ENCODE data around the gene LRIG2.

DNA sequence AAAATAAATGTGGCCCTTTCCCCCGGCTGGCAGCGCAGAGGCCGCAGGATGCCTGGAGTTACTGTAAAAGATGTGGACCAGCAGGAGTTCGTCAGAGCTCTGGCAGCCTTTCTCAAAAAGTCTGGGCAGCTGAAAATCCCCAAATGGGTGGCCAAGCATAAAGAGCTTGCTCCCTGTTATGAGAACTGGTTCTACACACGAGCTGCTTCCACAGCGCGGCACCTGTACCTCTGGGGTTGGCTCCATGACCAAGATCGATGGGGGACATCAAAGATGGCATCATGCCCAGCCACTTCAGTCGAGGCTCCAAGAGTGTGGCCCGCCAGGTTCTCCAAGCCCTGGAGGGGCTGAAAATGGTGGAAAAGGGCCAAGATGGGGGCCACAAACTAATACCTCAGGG is 95.9 kb downstream of the LRIG2 start:
- TF ChIP-seq, protein P1, sequence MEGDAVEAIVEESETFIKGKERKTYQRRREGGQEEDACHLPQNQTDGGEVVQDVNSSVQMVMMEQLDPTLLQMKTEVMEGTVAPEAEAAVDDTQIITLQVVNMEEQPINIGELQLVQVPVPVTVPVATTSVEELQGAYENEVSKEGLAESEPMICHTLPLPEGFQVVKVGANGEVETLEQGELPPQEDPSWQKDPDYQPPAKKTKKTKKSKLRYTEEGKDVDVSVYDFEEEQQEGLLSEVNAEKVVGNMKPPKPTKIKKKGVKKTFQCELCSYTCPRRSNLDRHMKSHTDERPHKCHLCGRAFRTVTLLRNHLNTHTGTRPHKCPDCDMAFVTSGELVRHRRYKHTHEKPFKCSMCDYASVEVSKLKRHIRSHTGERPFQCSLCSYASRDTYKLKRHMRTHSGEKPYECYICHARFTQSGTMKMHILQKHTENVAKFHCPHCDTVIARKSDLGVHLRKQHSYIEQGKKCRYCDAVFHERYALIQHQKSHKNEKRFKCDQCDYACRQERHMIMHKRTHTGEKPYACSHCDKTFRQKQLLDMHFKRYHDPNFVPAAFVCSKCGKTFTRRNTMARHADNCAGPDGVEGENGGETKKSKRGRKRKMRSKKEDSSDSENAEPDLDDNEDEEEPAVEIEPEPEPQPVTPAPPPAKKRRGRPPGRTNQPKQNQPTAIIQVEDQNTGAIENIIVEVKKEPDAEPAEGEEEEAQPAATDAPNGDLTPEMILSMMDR (IDR thresholded peaks at IDR 0.05), result no peak
- no peak for TF ChIP-seq POLR2A (IDR thresholded peaks at IDR 0.05)
